Neural crest cell (in vitro differentiated cells): ENCODE data around the gene TNFRSF18. TPM values are rescaled to one million over a fixed set of nuclear protein-coding genes. Genes with fewer than 3 reads are reported as not detected.

Experiments used
- DNase-seq: peaks from one replicate; pipeline ENCODE4 v3.0.0; 2021; ENCODE audit warnings: low read depth, mixed read lengths, low spot score
- H3K27ac Mint-ChIP-seq: one replicate; pipeline ENCODE4 v1.8.0; 2021; ENCODE audit warnings: mild to moderate bottlenecking, mixed read lengths; ENCODE audit not compliant: unreplicated experiment
- H3K27me3 Mint-ChIP-seq: 2 replicates; pipeline ENCODE4 v1.8.0; 2021; ENCODE audit warnings: low read depth, mild to moderate bottlenecking, mixed read lengths
- H3K36me3 Mint-ChIP-seq: 2 replicates; pipeline ENCODE4 v1.8.0; 2021; ENCODE audit warnings: low read depth, mild to moderate bottlenecking, mixed read lengths
- H3K4me1 Mint-ChIP-seq: 2 replicates; pipeline ENCODE4 v1.8.0; 2021; ENCODE audit warnings: mixed read lengths
- H3K4me3 Mint-ChIP-seq: one replicate; pipeline ENCODE4 v1.8.0; 2021; ENCODE audit warnings: mild to moderate bottlenecking, mixed read lengths
- H3K9me3 Mint-ChIP-seq: 2 replicates; pipeline ENCODE4 v1.8.0; 2021; ENCODE audit warnings: mixed read lengths
- CTCF ChIP-seq: fragments of 200-600 bp; sonication (generic); conservative IDR thresholded peaks from 2 replicates; pipeline ENCODE4 v1.5.0; 2021; ENCODE audit warnings: antibody characterized with exemption, mild to moderate bottlenecking
- total RNA-seq: library from RNA; stranded (reverse); gene quantifications from 2 replicates; pipeline ENCODE4 v1.2.1, GENCODE V29; 2021

TNFRSF18 gene
- total RNA-seq, 1 donor from 2014 or later = not detected

DNA sequence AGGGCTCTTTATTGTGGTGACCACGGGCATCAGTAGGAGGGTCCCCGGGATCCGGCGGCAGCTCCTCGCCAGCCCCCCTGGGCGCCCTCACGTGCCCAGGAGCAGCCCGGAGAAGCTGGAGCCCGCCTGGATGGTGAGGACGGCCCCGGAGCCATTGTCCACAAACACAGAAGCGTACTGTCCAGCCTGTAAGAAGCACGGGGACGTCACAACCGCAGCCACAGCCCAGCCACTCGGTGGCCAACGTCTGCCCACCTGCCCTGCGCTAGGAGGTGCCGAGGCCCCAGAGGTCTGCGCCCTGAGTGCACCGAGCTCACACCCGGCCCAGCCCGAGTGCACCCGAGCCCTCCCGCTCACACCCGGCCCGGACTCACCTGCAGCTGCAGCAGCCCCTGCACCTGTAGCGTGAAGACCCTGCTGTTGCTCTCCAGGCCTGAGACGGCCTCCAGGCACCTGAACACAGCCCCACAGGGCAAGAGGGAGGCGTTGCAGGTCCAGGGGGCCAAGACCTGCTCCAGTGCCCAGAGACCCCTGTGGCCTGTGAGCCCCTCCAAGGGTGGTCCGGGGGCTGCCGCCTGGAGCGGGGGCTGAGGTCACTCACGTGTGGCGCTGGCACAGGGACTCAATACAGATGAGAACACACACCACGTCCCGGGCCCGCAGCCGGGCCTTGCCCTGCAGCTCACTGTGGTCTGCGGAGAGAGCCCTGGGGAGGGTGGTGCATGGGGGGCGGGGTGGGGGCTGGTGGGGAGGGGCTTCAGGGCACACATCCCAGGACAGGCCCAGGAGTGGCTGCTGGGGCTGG, 36.3 kb upstream of the TNFRSF18 start:
- no peaks in the 10 kb centered on the region for H3K4me1 Mint-ChIP-seq
- H3K27me3 Mint-ChIP-seq = peaks cover 14% of the 10 kb centered on the region
- no peaks in the 10 kb centered on the region for H3K36me3 Mint-ChIP-seq
- no peak for TF ChIP-seq CTCF
- no peak for DNase-seq
- no peaks in the 10 kb centered on the region for H3K9me3 Mint-ChIP-seq
- H3K4me3 Mint-ChIP-seq = no peak overlapping the region
- no peak overlapping the region for H3K27ac Mint-ChIP-seq

- H3K9me3 Mint-ChIP-seq = no peaks in the 10 kb centered on the region
- DNase-seq = no peak
- no peak overlapping the region for H3K4me3 Mint-ChIP-seq
- peaks cover 7% of the 10 kb centered on the region for H3K27me3 Mint-ChIP-seq
- no peaks in the 10 kb centered on the region for H3K36me3 Mint-ChIP-seq
- H3K4me1 Mint-ChIP-seq = no peaks in the 10 kb centered on the region
- H3K27ac Mint-ChIP-seq = no peak overlapping the region
- no peak for TF ChIP-seq CTCF
Observed at GRCh38 chr1:1241588-1242219, 35.3 kb upstream of the TNFRSF18 start.

DNA sequence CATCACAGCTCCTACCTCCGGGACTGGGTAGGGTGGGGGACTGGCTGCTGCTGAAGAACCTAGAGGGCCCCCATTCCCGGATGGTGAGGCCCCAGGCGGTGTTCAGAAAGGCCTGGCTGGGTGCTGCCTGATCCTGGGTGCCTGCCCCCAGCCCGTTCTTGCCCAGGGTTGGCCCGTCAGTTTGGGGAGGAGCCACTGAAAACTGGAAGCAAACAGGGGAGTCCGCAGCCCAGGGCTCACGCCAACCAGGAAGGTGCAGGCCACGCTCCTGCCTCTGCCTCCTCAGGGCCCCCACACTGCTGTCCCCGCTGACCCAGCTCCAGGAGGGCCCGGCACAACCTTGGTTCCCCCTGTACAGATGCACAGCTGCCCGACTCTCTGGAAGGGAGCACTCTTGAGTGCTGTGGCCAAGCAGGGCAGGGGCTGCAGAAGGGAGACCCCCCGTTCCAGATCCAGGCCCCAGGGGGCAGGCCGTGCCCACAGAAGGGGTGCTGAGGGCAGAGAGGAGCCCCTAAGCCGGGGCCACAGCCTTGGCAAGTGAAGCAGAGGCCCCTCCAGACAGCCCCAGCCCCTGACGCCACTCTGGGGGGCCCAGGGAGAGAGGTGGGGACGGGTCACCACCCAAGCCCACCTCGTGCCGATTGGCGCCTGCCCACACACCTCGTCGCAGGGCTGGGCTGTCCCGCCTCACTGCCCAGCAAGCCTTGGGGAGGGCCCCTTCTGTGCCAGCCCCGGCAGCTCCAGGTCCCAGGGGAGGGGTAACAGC, 34.6 kb upstream of the TNFRSF18 start:
- Mint-ChIP-seq H3K27ac (no peak overlapping the region), H3K27me3 (peaks cover 7% of the 10 kb centered on the region), H3K4me1 (no peaks in the 10 kb centered on the region), H3K4me3 (no peak overlapping the region), H3K9me3 (no peaks in the 10 kb centered on the region), H3K36me3 (no peaks in the 10 kb centered on the region)
- no peak for TF ChIP-seq CTCF
- no peak for DNase-seq

DNA sequence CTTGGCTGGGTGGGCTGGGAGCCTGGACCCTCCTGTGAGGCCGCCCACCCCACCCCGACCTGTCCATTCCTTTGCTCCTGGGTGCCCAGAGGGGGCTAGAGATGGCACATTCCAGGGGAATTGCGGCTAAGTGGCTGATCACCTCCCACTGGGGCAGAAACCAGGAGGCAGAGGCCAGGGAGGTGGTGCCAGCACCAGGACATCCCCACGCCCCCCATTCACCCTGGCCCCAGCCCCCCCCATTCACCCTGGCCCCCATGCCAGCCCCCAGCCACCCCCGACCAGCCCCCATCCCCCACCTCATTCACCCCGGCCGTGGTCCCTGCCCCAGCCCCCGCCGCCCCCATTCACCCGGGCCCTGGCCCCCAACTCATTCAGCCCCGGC, 33.9 kb upstream of the TNFRSF18 start:
- H3K27ac Mint-ChIP-seq = no peak overlapping the region
- no peak for DNase-seq
- H3K4me3 Mint-ChIP-seq = no peak overlapping the region
- H3K4me1 Mint-ChIP-seq = no peaks in the 10 kb centered on the region
- H3K27me3 Mint-ChIP-seq = peaks cover 4% of the 10 kb centered on the region
- no peak for TF ChIP-seq CTCF
- no peaks in the 10 kb centered on the region for H3K9me3 Mint-ChIP-seq
- H3K36me3 Mint-ChIP-seq = no peaks in the 10 kb centered on the region

- no peak for TF ChIP-seq CTCF
- H3K27ac Mint-ChIP-seq = no peak overlapping the region
- no peak overlapping the region for H3K4me3 Mint-ChIP-seq
- H3K36me3 Mint-ChIP-seq = no peaks in the 10 kb centered on the region
- DNase-seq = peak; percentile 52
- peaks cover 4% of the 10 kb centered on the region for H3K27me3 Mint-ChIP-seq
- H3K4me1 Mint-ChIP-seq = peaks cover under 1% of the 10 kb centered on the region
- no peaks in the 10 kb centered on the region for H3K9me3 Mint-ChIP-seq
Observed at GRCh38 chr1:1239614-1240347, 33.4 kb upstream of the TNFRSF18 start.
